ENCODE results near the gene PRF1.

Gene PRF1

DNA sequence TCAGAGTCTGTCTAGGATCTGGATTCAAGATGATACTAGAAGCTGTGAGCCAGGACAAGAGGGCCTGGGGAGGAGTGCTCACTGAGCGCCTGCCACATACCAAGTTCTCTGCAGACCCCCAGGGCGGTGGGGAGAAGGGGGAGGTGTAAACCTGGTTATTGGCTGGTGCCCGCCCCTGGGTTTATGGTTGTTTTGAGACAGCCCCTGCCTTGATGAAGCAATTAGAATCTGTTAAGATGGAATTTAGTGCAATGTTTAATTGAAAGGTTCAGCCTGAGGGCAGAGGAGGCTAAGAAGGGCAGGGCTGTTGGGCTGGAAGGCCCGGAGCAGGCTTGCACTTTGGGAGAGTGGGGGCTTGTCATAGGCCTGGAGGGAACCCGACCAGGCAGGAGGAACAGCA lies 42.7 kb downstream of the PRF1 start:
- no peak for DNase-seq (ENCODE audit: low spot score)

DNA sequence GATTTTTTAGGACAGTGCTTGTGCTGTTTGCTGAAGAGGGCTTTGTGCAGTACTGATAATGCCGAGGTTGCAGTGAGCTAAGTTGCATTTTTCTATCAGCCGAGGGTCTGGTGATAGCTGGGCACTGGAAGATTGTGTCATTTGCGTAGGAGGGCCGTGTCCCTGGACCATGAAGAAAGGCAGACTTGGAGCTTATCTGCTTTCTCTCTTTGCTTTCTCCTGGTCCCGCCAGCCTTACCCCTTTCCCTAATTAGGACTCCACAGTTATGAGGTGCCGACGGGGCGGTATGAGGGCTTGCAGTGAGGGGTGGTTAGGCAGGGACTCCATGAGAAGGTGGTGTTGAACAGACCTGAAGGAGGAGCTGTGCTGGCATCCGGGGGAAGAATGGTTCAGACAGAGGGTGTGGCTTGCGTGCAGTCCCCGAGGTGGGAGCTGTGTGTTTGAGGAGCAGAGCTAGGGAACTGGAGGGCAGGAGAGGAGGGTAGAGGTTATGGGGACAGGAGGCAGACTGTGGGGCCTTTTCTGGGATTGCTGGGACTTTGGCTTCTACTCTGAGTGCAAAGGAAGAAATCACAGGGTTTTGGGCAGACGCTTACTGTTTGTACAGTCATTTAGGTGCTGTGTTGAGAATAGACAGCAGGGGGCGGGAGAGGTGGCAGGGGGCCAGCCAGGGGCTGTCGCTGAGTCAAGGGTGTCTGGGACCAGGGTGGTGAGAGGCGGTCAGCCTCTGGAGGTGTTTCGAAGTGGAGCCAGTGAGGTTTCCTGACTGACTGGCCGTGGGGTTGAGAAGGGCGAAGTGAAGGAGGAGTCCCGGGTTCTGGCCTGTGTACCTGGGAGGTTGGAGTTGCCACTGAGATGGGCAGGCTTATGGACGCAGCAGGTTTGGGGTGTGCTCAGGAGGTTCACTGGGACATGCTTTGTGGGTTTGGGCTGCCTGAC lies 43.4 kb downstream of the PRF1 start:
- DNase-seq (ENCODE audit: low spot score) = peak; percentile 50

DNA sequence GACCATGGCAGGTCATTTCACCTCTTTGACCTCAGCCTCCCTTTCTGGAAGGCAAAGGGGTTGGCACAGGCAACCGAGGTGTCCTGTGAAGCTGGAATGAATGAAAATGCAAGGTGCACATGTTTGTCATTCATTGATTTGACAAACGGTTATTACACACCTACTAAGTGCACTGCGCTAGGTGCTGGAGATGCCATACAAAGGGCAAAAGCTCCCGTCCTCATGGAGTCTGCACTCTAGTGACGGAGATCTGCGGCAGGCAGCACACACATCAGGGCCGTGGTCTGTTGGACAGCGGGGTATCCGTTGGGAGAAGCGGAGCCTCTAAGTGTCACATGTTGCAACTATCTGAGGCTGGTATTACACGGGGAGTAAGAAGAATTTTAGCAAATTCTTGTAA lies 44.2 kb downstream of the PRF1 start:
- DNase-seq (ENCODE audit: low spot score) = no peak

DNA sequence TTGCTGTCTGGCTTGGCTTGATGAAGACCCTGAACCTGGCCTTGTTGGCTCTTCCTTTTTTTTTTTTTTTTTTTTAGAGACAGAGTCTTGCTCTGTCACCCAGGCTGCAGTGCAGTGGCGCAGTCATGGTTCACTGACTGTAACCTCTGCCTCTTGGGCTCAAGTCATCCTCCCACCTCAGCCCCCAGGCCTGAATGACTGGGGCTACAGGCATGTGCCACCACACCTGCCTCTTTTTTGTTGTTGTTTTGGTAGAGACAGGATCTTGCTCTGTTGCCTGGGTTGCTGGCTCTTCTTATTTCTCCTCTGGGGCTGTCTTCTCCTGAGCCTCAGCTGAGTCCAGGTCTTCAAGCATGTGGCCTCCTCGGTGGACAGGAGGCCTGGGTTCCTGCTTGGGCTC lies 44.7 kb downstream of the PRF1 start:
- no peak for DNase-seq (ENCODE audit: low spot score)

DNA sequence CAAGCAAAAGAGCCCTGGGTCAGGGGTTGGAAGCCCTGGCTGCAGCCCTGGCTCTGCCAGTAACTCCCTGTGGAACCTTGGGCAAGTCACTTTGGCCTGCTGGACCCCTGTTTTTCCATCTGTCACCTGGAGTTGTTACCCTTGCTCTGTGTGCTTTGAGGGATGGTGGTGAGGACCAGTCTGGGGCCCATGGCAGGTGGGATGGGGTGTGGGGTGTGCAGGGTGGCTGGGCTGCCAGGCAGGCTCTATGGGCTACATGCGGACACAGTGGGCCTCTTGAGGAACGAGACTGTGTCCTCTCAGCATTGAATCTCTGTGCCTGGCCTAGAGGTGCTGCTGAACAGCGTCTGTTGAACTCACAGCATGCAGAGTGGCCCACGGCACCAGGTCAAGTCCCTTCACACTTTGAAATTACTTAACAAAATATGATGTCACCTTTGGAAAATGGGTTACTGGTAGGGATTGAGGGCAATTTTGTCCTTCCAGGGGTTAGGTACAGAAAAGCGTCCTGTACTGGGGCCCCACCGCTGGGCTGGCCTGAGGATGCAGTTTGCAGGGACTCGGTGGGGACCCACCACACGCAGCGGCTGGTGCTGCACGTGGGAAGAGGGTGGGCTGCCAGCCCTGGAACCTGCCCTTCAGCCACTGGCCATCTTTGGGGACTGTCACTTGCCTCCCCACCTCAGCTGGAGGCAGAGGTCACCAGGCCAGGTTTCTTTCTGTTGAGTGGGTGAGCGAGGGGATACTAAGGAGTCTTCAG lies 45.3 kb downstream of the PRF1 start:
- no peak for DNase-seq (ENCODE audit: low spot score)

DNA sequence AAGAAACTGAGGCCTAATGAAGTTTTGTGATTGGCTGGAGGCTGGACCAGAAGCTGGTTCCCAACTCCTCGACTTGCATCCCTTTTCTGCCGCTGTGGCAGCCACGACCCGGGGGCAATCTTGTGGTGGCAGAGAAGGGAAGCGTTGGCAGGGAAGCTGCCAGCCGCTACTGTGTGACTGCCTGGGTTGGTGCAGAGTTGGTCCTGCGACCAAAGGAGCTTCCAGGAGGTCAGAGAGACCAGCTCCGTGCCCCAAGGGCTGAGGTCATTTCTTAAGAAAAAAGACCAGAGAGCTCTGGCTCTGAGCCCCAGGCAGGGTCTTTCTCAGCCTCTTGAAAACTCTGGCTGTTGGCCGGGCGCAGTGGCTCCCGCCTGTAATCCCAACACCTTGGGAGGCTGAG lies 47.2 kb downstream of the PRF1 start:
- no peak for DNase-seq (ENCODE audit: low spot score)

DNA sequence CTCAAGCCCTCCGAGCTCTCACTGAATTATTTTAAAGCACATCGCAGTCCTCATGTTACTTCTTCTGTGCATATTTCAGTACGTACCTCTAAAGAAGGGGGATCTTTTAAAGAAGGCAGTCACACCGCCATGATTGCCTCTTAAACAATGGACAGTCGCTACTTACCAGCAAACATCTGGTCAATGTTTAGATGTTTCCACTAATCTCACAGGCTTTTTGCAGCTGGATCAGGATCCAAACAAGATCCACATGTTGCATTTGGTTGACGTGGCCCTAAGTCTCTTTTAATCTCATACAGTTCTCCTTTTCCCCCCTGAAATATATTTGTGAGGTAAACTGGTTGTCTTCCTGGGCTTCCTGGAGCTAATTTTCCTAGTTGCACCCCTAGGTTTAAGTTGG lies 50.0 kb downstream of the PRF1 start:
- DNase-seq (ENCODE audit: low spot score) = no peak

DNA sequence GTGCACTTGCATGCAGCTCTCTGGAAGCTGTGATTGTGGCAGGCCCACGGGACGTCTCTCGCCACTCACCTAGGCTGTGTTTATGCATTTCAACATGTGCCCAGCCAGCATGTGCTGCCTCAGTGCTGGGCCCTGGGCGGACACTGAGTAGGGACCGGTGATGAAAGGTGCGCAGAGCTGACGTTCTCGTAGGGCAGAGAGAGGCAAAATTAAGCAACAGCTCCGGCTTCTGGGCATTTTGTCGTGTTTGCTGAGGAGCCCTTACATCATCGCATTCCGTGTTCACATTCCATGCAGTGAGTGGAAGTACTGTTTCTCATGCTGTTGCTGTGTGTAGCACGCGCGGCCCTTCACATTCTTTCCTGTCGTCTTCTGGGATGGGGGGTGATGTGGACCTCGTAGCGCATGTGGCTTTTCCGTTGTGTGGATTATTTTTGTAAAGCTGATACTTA lies 50.5 kb downstream of the PRF1 start:
- no peak for DNase-seq (ENCODE audit: low spot score)

DNA sequence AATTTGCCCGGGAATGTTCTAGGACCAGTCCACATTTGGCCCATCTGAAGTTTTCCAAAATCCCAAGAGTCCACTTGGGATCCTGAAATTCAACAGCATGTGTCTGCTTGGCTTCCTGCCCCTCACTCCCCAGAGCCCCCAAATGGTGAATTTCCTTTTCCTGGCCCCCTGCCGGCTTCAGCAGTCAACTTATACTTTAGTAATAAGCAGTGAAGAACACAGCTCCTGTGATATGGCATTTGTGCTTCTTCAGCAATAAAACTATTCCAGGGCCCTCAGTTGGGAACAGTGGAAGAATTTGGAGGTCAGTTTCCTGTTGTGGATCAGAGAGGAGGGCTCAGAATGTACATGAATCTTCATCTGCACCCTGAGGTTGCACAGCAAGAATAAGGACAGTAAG lies 51.1 kb downstream of the PRF1 start:
- no peak for DNase-seq (ENCODE audit: low spot score)

DNA sequence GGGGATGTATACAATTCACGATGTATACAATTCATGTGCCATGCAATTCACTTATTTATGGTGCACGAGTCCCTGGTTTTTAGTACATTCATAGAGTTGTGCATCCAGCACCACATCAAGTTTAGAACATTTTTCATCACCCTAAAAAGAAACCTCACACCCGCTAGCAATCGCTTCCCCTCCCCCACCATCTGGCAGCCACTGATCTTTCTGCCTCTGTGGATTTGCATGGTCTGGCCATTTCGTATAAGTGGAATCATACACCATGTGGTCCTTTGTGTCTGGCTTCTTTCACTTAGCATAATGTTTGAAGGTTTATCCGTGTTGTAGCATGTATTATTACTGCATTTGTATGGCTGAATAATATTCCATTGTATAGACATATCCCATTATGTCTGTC lies 52.1 kb downstream of the PRF1 start:
- no peak for DNase-seq (ENCODE audit: low spot score)

DNA sequence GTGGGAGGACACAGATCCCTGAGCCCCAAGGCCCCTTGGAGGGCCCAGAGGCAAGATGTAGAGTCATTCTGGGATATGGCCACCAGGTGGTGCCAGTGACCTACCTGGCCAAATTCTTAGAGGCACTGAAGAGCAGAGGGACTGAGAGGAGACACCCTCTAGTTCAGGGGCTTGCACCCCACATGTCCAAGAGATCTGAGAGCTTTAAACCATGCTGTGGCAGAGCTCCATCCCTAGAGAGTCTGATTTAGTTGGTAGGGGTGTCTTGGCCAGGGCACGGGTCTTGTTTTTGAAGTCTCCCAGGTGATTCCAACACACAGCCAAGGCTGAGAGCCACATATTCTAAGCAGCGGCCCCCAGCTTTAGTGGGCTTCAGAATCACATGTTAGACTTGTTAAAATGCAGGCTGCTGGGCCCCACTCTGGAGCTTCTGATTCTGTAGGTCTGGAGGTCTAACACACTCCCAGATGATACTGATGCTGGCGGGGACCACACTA lies 52.5 kb downstream of the PRF1 start:
- DNase-seq (ENCODE audit: low spot score) = peak; percentile 69

DNA sequence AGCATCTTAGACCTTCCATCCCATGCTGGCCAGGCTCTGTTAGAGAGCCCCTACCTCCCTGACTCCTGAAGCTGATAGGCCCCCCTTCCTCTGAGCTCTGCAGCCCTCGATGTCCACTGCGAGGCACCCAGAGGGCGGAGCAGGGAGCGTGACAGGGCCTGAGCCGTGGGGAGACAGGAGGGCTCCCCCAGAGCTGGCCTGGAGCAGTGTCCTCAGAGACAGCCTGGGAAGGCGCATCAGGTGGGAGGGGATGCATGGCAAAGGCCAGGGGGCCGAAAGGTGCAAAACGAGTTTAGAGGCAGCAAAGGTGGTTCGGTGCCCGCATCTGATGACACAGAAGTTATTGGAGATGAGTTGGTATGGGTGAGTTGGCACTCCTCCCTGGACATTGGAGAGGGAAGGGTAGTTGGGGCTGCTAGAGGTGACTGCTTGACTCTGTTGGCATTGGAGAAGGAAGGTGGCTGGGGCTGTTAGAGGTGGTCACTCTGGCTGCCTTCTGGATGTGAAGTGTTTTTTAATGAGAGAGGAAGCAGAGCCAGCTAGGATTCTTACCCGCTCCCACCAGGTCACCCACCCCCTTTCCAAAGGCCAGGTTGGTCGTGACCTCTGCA lies 53.1 kb downstream of the PRF1 start:
- DNase-seq (ENCODE audit: low spot score) = no peak

Data from NAMALWA (cell line).